Measurements from ENCODE around the gene TMEM42. TPM values are rescaled to one million over a fixed set of nuclear protein-coding genes. Genes with fewer than 3 reads are reported as not detected.

TMEM42 gene
- total and polyA plus RNA-seq, 2 of the 4 experiments (the other 2 are of a cell fraction), result 13.1 to 24.7 TPM

GRCh38 chr3:44899683-44900367 lies 38.1 kb downstream of the TMEM42 start:
- H3K56ac ChIP-seq (ENCODE audit: extremely low read depth, insufficient read depth, low read length), result no peak overlapping the region
- no peaks in the 10 kb centered on the region for H4K20me1 ChIP-seq (ENCODE audit: insufficient read depth, low read length)
- H2BK20ac ChIP-seq (ENCODE audit: low read depth, low read length), result no peak overlapping the region
- intact Hi-C loops (cut with micrococcal nuclease), result no loop called here
- H2BK15ac ChIP-seq (ENCODE audit: low read depth, low read length), result no peak overlapping the region
- H3K4me1 ChIP-seq (ENCODE audit: control insufficient read depth, insufficient read depth, low read length), result no peaks in the 10 kb centered on the region
- WGBS, 2 experiments (ENCODE audit: extremely low coverage in 2 of 2, insufficient read length in 1 of 2), result no CpG with 5 or more reads among the region's 13 CpGs
- H4K91ac ChIP-seq (ENCODE audit: insufficient read depth, low read depth, low read length), result no peak overlapping the region
- H3K18ac ChIP-seq (ENCODE audit: low read depth, low read length), result no peak overlapping the region
- H2AK5ac ChIP-seq (ENCODE audit: low read depth, low read length), result no peak overlapping the region; the same call in 1 of the 2 replicates
- H2BK5ac ChIP-seq (ENCODE audit: low read depth, low read length, poor library complexity, severe bottlenecking), result no peak overlapping the region
- H3K23ac ChIP-seq (ENCODE audit: low read depth, low read length), result no peak overlapping the region; the same call in 1 of the 2 replicates
- H2BK120ac ChIP-seq (ENCODE audit: low read depth, low read length), result no peak overlapping the region
- H3K9me1 ChIP-seq (ENCODE audit: insufficient read depth, low read length), result no peaks in the 10 kb centered on the region; the same call in 1 of the 2 replicates
- no peaks in the 10 kb centered on the region for H3K36me3 ChIP-seq (ENCODE audit: control insufficient read depth, insufficient read depth, low read length)
- H3K79me1 ChIP-seq (ENCODE audit: low read depth in 1 of 2, low read length in 2 of 2), result no peaks in the 10 kb centered on the region
- no peak overlapping the region for H3K4ac ChIP-seq (ENCODE audit: low read depth, low read length)
- ATAC-seq (ENCODE audit: low read depth), result peak; percentile 14; the same call in 1 of the 2 replicates
- in situ Hi-C loops (cut with MboI; ENCODE audit: low sequenced_read_pairs), result loop anchor here (10.0 to 25.0 kb wide), 2 partner anchors 365 to 563 kb away; partner anchors contain the start of gene TCAIM
- peak overlapping the region; percentile 57 for H2AK9ac ChIP-seq (replicated peaks; ENCODE audit: low read depth, low read length, poor library complexity)
- no peak for DNase-seq
- TF ChIP-seq CHD1 (IDR thresholded peaks at IDR 0.05; ENCODE audit: low read depth, low read length) (no peak), NFE2L2 (IDR thresholded peaks at IDR 0.05; ENCODE audit: low read depth, low read length) (no peak), CEBPB (IDR thresholded peaks at IDR 0.05; ENCODE audit: low read depth, low read length) (no peak), SMC3 (IDR thresholded peaks at IDR 0.05; ENCODE audit: low read depth, low read length) (no peak), RAD21 (IDR thresholded peaks at IDR 0.05; ENCODE audit: low read length) (no peak), CTCF (conservative IDR thresholded peaks at IDR 0.05; ENCODE audit: low read depth, low read length) (no peak), USF2 (IDR thresholded peaks at IDR 0.05; ENCODE audit: low read depth, low read length) (no peak), POLR2A (IDR thresholded peaks at IDR 0.05; ENCODE audit: low read depth, low read length) (no peak), RFX5 (IDR thresholded peaks at IDR 0.05; ENCODE audit: low read depth, low read length) (no peak), ELK1 (IDR thresholded peaks at IDR 0.05; ENCODE audit: borderline replicate concordance, low read depth, low read length) (no peak), MAZ (IDR thresholded peaks at IDR 0.05; ENCODE audit: borderline replicate concordance, low read depth, low read length) (no peak), MAFK (IDR thresholded peaks at IDR 0.05; ENCODE audit: low read depth, low read length) (no peak)
- dilution Hi-C loops (cut with HindIII; ENCODE audit: low sequenced_read_pairs, unreplicated experiment), result no loop called here
- no peak overlapping the region for H3K14ac ChIP-seq (replicated peaks; ENCODE audit: low read depth, low read length)
- H3K27me3 ChIP-seq (ENCODE audit: control insufficient read depth, insufficient read depth, low read length), result peaks cover 11% of the 10 kb centered on the region
- no peak overlapping the region for H4K5ac ChIP-seq (ENCODE audit: low read depth, low read length)
- POLR2A ChIA-PET (ENCODE audit: unreplicated experiment), result no interaction called here
- peak overlapping the region; percentile 64 for H2AFZ ChIP-seq (replicated peaks; ENCODE audit: low read length, poor library complexity)
- H4K8ac ChIP-seq (ENCODE audit: low read depth in 2 of 2, low read length in 2 of 2), result no peak overlapping the region
- H3K27ac ChIP-seq (ENCODE audit: insufficient read depth, low read length), result no peak overlapping the region
- H3K9ac ChIP-seq (ENCODE audit: low read depth, low read length), result no peak overlapping the region
- no TSS peak for BruUV-seq (replicated peaks)
- H3K4me2 ChIP-seq (ENCODE audit: low read depth, low read length), result no peak overlapping the region
- H3K4me3 ChIP-seq (ENCODE audit: insufficient read depth, low read depth, low read length), result no peak overlapping the region
- CTCF ChIA-PET, result no interaction called here
- no peaks in the 10 kb centered on the region for H3K9me3 ChIP-seq (ENCODE audit: control insufficient read depth, insufficient read depth, low read length)
